ENCODE data around the gene PRDX3.

PRDX3 gene

GRCh38 chr10:119129721-119130120 is 48.9 kb downstream of the PRDX3 start:
- DNase-seq (ENCODE audit: low spot score): no peak

GRCh38 chr10:119125942-119126341 is 52.7 kb downstream of the PRDX3 start:
- no peak for DNase-seq (ENCODE audit: low spot score)

- DNase-seq (ENCODE audit: low spot score): no peak
These were observed 57.7 kb downstream of the PRDX3 start for GRCh38 chr10:119120875-119121274.

GRCh38 chr10:119120413-119120867 is 58.2 kb downstream of the PRDX3 start:
- no peak for DNase-seq (ENCODE audit: low spot score)

GRCh38 chr10:119119400-119119799 is 59.2 kb downstream of the PRDX3 start:
- no peak for DNase-seq (ENCODE audit: low spot score)

GRCh38 chr10:119118231-119118630 is 60.4 kb downstream of the PRDX3 start:
- DNase-seq (ENCODE audit: low spot score): no peak

Data from hematopoietic multipotent progenitor cell treated with erythropoietin and hydrocortisone succinate and interleukin-3 and kit ligand, for 17 days (in vitro differentiated cells).